MCF 10A (cell line): Measurements from ENCODE around the gene ARMC10. TPM values are rescaled to one million over a fixed set of nuclear protein-coding genes. Genes with fewer than 3 reads are reported as not detected.
"Not testable (repeated sequence)": the region's sequence is repeated elsewhere in the genome, so short reads cannot be mapped to it uniquely, and the experiment has no call there.

Source experiments
- BruUV-seq: library from RNA; stranded (reverse); fragments of 400-500 nt; replicated peaks from 2 replicates; lab custom pipeline; 2021; lab: Mats Ljungman, UMichigan
- CTCF ChIA-PET: fragments of 300-600 bp; sonication (Branson Sonifier 250); formaldehyde crosslinking; extraction: SDS; loops from one replicate; lab custom pipeline; 2021; ENCODE audit warnings: antibody characterized with exemption, inconsistent platforms; lab: Yijun Ruan, JAX
- POLR2A ChIA-PET: fragments of 300-600, 350-650 bp; sonication (Branson Sonifier 250); formaldehyde crosslinking; extraction: SDS; loops from one replicate; lab custom pipeline; 2020; ENCODE audit warnings: antibody characterized with exemption, inconsistent platforms; lab: Yijun Ruan, JAX
- DNase-seq: peaks from one replicate; pipeline ENCODE4 v3.0.0-alpha.2; 2018; ENCODE audit not compliant: unreplicated experiment
- H3K27ac Mint-ChIP-seq: one replicate; pipeline ENCODE4 v1.8.0; 2022; ENCODE audit warnings: mild to moderate bottlenecking, low read depth, mixed read lengths; ENCODE audit not compliant: unreplicated experiment
- H3K27me3 Mint-ChIP-seq: one replicate; pipeline ENCODE4 v1.8.0; 2022; ENCODE audit warnings: mixed read lengths; ENCODE audit not compliant: insufficient read depth, unreplicated experiment
- H3K36me3 Mint-ChIP-seq: one replicate; pipeline ENCODE4 v1.8.0; 2022; ENCODE audit warnings: mild to moderate bottlenecking, moderate library complexity, mixed read lengths; ENCODE audit not compliant: insufficient read depth, unreplicated experiment
- H3K4me1 Mint-ChIP-seq: one replicate; pipeline ENCODE4 v1.8.0; 2022; ENCODE audit warnings: mixed read lengths; ENCODE audit not compliant: insufficient read depth, unreplicated experiment
- H3K4me3 Mint-ChIP-seq: one replicate; pipeline ENCODE4 v1.8.0; 2022; ENCODE audit warnings: mild to moderate bottlenecking, moderate library complexity, mixed read lengths; ENCODE audit not compliant: unreplicated experiment
- H3K9me3 Mint-ChIP-seq: one replicate; pipeline ENCODE4 v1.8.0; 2022; ENCODE audit warnings: mixed read lengths; ENCODE audit not compliant: unreplicated experiment
- intact Hi-C: fragments of 100-400 bp; cut with micrococcal nuclease; formaldehyde crosslinking; loops from 2 replicates; pipeline ENCODE4 v1.14.1; 2022
- total RNA-seq: library from RNA; stranded (reverse); gene quantifications from 2 replicates; pipeline ENCODE4 v1.2.3, GENCODE V29; 2022
- TF ChIP-seq, protein P1 (sequence below): fragments of 200-600 bp; IDR thresholded peaks from one replicate; pipeline ENCODE4 v1.8.0; 2022; ENCODE audit warnings: antibody characterized with exemption, mild to moderate bottlenecking; ENCODE audit not compliant: unreplicated experiment

The ARMC10 gene
- total RNA-seq, 1 experiment from 2014 or later, result 52.0 TPM

DNA sequence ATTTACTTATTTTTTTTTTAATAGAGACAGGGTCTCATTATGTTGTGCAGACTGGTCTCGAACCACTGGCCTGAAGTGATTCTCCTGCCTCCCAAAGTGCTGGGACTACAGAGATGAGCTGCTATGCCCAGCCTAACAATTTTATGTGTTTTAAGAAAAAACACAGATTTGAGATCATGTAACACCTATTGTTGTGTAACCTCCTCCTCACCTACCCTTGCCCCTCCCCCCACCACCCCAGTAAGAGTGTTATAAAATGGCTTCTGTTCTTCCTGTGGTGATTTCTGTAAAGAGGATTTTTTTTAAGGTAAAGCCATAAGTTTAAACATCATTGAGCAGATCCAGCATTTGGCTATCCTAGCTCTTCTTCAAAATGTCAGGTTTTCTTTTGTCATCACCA lies 7.6 kb downstream of the ARMC10 start:
- H3K27me3 Mint-ChIP-seq, result no peaks in the 10 kb centered on the region
- DNase-seq, result no peak
- H3K4me3 Mint-ChIP-seq, result no peak overlapping the region
- H3K36me3 Mint-ChIP-seq, result peaks cover 44% of the 10 kb centered on the region
- no peaks in the 10 kb centered on the region for H3K9me3 Mint-ChIP-seq
- CTCF ChIA-PET, result no interaction called here
- TF ChIP-seq, protein P1, sequence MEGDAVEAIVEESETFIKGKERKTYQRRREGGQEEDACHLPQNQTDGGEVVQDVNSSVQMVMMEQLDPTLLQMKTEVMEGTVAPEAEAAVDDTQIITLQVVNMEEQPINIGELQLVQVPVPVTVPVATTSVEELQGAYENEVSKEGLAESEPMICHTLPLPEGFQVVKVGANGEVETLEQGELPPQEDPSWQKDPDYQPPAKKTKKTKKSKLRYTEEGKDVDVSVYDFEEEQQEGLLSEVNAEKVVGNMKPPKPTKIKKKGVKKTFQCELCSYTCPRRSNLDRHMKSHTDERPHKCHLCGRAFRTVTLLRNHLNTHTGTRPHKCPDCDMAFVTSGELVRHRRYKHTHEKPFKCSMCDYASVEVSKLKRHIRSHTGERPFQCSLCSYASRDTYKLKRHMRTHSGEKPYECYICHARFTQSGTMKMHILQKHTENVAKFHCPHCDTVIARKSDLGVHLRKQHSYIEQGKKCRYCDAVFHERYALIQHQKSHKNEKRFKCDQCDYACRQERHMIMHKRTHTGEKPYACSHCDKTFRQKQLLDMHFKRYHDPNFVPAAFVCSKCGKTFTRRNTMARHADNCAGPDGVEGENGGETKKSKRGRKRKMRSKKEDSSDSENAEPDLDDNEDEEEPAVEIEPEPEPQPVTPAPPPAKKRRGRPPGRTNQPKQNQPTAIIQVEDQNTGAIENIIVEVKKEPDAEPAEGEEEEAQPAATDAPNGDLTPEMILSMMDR, result no peak
- H3K4me1 Mint-ChIP-seq, result no peaks in the 10 kb centered on the region
- no TSS peak for BruUV-seq
- no peak overlapping the region for H3K27ac Mint-ChIP-seq
- POLR2A ChIA-PET, result interaction anchor here (0.7 to 1.2 kb wide), 3 partner anchors 9 to 48 kb away, joined by 3 read pairs; no protein-coding TSS in a partner anchor
- intact Hi-C loops, result no loop called here

DNA sequence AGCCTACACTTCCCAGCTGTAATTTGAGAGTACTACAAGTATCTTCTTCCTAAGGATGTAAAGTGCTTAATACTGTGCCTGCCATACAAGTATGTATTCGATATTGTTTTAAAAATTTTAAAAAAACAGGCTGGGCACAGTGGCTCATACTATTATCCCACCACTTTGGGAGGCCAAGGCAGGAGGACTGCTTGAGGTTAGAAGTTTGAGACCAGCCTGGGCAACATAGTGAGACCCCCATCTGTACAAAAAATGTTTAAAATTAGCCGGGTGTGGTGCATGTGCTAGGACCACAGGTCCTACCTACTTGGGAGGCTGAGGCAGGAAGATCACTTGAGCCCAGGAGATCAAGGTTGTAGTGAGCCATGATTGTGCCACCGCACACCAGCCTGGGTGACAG lies 8.3 kb downstream of the ARMC10 start:
- Mint-ChIP-seq H3K27ac (no peak overlapping the region), H3K27me3 (no peaks in the 10 kb centered on the region), H3K36me3 (peaks cover 50% of the 10 kb centered on the region), H3K4me1 (no peaks in the 10 kb centered on the region), H3K9me3 (no peaks in the 10 kb centered on the region), H3K4me3 (no peak overlapping the region)
- ChIA-PET CTCF (interaction anchor here (2.5 kb wide), 1 partner anchor 8 kb away, joined by 15 read pairs; the partner anchor contains the start of genes ARMC10 and FBXL13), POLR2A (interaction anchor here (2.0 kb wide), 1 partner anchor 8 kb away, joined by 8 read pairs; the partner anchor contains the start of genes ARMC10 and FBXL13)
- intact Hi-C loops, result no loop called here
- BruUV-seq, result no TSS peak
- TF ChIP-seq, protein P1, result no peak
- no peak for DNase-seq

DNA sequence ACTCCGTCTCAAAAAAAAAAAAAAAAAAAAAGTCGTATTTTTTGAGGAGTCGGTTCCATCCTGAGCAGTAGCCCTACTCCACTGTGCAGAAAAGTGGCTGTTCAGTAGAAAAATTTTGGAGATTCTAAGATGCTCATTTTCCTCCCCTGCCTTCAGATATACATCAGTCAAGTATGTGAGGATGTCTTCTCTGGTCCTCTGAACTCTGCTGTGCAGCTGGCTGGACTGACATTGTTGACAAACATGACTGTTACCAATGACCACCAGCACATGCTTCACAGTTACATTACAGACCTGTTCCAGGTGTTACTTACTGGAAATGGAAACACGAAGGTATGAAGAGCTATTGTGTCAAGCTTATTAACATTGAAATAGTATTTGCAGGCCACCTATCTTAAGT lies 17.4 kb downstream of the ARMC10 start:
- BruUV-seq, H3K9me3 Mint-ChIP-seq, H3K4me3 Mint-ChIP-seq, DNase-seq, intact Hi-C loops, H3K4me1 Mint-ChIP-seq, H3K27ac Mint-ChIP-seq, H3K27me3 Mint-ChIP-seq: not testable (repeated sequence)
- H3K36me3 Mint-ChIP-seq, result peaks cover 64% of the 10 kb centered on the region
- ChIA-PET POLR2A (interaction anchor here (0.6 to 8.0 kb wide), 3 partner anchors 10 to 16 kb away, joined by 3 to 45 read pairs (median 3); partner anchors contain the start of genes ARMC10 and FBXL13), CTCF (interaction anchor here (0.5 to 1.0 kb wide), 4 partner anchors 10 to 212 kb away, joined by 3 to 4 read pairs (median 3); partner anchors contain the start of gene ARMC10)

DNA sequence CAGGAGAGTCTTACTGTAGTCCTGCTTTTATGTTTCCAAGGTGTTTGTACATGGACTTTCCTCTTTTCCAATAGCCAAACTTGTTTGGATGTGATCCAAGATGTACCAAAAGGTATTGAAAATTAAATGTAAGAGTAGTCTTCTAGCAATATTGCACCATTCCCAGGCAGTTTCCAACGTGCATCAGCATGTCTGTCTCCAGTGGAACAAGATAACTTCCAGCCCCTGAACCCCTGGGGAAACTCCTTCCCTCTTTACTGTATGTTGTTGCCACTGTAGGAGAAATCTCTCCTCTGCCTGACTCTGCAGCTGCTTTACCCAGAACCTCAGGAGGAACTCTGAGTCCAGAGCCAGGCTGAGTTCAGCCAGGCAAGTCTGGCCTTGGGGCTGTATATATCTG lies 18.5 kb downstream of the ARMC10 start:
- CTCF ChIA-PET, result interaction anchor here (1.0 kb wide), 1 partner anchor 18 kb away, joined by 4 read pairs; the partner anchor contains the start of gene ARMC10
- intact Hi-C loops, result no loop called here
- Mint-ChIP-seq H3K36me3 (peaks cover 59% of the 10 kb centered on the region), H3K9me3 (no peaks in the 10 kb centered on the region), H3K27ac (no peak overlapping the region), H3K27me3 (no peaks in the 10 kb centered on the region), H3K4me1 (peaks cover 5% of the 10 kb centered on the region), H3K4me3 (no peak overlapping the region)
- BruUV-seq, result no TSS peak
- DNase-seq, result peak; percentile 49
- TF ChIP-seq, protein P1, result no peak
- POLR2A ChIA-PET, result interaction anchor here (1.0 to 8.0 kb wide), 3 partner anchors 12 to 56 kb away, joined by 3 to 45 read pairs (median 7); partner anchors contain the start of genes ARMC10, FBXL13 and NAPEPLD
